LNCaP clone FGC (cell line): ENCODE results near the gene OVOL2.

ENCODE experiments used
- DNase-seq: peaks from one replicate; pipeline ENCODE4 v3.0.0-alpha.2; 2011; ENCODE audit warnings: low read depth
- H3K4me3 ChIP-seq: 2 replicates; pipeline ENCODE4 v1.5.1; 2011; ENCODE audit warnings: mild to moderate bottlenecking, low read depth, low read length, control low read depth
- TF ChIP-seq, protein P1 (sequence below): IDR thresholded peaks from 2 replicates; pipeline ENCODE4 v1.5.1; 2012; ENCODE audit warnings: mild to moderate bottlenecking; ENCODE audit not compliant: control insufficient read depth, insufficient read depth; ENCODE audit errors: extremely low read depth

Gene OVOL2

DNA sequence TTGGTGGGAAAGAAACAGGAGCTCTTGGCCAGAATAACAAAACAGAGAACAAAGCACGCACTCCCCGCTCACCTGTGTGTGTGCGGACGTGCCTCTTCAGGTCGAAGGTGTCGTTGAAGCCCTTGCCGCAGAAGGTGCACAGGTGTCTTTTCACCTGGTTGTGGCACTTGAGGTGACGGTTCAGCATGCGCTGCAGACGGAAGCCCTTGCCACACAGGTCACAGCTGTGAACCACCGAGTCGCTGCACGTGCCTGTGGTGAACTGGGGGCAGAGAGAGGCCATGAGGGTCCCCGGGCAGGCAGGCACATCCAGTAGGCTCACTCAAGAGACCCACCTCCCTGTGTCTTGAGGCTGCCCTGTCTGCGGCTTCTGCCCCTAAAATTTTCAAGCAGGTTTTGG is 16.3 kb downstream of the OVOL2 start:
- TF ChIP-seq, protein P1, sequence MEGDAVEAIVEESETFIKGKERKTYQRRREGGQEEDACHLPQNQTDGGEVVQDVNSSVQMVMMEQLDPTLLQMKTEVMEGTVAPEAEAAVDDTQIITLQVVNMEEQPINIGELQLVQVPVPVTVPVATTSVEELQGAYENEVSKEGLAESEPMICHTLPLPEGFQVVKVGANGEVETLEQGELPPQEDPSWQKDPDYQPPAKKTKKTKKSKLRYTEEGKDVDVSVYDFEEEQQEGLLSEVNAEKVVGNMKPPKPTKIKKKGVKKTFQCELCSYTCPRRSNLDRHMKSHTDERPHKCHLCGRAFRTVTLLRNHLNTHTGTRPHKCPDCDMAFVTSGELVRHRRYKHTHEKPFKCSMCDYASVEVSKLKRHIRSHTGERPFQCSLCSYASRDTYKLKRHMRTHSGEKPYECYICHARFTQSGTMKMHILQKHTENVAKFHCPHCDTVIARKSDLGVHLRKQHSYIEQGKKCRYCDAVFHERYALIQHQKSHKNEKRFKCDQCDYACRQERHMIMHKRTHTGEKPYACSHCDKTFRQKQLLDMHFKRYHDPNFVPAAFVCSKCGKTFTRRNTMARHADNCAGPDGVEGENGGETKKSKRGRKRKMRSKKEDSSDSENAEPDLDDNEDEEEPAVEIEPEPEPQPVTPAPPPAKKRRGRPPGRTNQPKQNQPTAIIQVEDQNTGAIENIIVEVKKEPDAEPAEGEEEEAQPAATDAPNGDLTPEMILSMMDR = no peak
- H3K4me3 ChIP-seq = no peak overlapping the region
- no peak for DNase-seq

DNA sequence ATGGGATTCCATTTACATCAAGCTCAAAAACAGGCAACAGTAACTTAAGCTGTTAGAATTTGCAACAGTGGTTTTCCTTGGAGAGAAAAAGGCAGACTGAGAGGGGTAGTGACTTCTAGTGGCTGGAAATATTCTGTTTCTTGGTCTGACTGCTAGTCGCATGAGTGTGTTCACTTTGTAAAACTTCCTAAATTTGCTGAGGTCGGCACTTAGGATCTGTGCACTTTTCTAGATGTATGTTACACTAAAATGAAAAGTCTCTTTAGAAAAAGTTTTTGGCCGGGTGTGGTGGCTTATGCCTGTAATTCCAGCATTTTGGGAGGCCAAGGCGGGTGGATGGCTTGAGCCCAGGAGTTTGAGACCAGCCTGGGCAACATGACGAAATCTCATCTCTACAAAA is 18.7 kb downstream of the OVOL2 start:
- no peak for DNase-seq
- TF ChIP-seq, protein P1 = no peak
- H3K4me3 ChIP-seq = no peak overlapping the region

DNA sequence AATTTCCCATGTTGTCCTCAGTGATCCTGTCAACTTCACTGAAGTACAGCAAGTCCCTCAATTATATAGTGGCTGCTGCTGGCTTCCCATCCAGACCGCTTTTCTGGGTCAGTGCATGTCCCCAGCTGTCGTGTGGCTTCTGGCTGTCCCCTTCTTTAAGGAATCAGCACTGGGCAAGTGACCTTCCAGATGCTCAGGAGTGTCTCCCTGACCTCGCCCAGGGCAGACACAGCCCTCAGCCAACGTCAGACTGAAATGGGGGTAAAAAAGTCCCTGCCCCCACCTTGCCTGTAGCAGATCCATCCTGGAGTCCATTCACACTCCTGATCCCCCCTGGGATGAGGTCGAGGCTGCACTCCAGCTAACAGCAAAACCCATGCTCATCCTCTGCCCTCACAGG is 23.7 kb downstream of the OVOL2 start:
- TF ChIP-seq, protein P1 = no peak
- no peak overlapping the region for H3K4me3 ChIP-seq
- DNase-seq = no peak

DNA sequence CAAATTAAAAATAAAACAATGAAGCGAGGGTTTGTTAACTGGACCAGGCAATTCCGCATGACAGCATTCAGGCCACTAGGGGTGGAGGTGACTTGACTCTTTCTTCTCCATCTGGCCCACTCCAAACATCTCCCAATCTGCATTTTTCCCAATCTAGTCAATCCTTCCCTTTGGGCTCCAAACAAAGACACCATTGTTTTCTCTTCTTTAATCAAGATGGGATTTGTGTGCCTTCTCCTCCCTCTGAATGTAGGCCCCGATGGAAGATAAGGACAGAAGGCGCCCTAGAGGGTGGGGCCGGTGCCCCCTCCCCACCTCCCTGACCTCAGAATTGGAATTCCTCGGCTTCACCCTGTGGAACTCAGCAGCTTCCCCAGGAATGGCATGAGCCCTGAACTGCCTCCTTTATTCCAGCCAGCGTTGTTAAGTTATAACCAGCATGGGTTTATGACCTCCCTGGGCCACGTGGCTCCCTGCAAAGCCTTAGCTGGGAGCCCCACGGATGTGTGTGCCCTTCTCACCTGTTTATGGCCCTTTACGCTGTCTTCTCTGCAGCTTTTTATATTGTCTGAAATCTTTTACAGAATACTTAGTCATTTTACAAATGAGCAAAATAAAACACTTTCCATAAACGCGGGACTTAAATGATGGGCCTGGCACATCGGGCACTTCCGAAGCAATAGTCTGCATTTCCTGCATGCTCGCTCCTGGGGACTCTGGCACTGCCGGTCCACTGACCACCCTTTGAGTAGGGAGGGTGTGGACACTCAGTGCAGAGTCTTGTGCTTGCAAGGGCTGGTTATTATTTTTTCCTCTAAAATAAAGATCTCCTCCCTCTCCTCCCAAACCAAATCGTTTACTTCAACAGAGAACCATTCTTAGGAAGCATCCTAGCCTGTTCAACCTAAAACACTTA is 24.5 kb downstream of the OVOL2 start:
- TF ChIP-seq, protein P1 = no peak
- no peak for DNase-seq
- H3K4me3 ChIP-seq = no peak overlapping the region

DNA sequence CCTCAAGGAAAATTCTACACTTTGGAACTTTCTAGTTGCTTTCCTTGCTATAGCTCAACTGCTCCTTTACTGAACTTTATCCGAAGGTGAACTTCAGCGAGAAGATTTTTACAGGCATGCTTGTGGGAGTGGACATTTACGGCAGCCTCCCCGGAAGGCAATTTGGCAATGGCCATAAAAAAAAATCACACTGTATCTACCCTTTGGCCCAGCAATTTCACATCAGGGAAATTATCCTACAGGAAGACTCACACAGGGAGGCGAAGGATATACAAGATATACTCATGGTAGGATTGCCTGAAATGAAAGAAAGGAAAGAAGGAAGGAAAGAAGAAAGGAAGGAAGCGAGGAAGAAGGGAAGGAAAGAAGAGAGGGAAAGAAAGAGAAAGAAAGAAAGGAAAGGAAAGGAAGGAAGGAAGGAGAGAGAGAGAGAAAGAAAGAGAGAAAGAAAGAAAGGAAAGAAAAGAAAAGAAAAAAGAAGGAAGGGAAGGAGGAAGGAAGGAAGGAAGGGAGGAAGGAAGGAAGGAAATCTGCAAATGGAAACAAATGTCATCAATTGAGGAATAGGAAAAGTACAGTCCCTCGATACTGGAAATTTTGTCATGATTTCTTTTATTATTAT is 25.7 kb downstream of the OVOL2 start:
- TF ChIP-seq, protein P1 = no peak
- no peak for DNase-seq
- no peak overlapping the region for H3K4me3 ChIP-seq

DNA sequence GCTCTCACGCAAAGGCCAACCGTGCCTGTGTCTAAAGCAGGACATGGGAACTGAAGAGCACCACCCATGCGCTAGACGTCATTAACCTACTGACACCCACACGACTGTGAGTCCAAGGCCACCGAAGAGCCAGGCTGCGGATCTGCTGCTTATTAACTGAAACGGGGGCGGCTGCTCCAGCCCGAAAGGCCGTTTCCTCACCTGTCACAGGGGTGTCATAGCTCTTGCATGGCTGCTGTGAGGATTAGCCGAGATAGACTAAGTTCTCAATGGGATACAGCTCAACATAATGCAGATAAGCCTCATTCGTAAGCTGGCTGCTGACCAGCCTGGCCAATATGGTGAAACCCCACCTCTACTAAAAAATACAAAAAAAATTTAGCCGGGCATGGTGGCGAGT is 26.7 kb downstream of the OVOL2 start:
- DNase-seq = no peak
- TF ChIP-seq, protein P1 = no peak
- H3K4me3 ChIP-seq = no peak overlapping the region
